Memory B cell (primary cell): ENCODE data around the gene GPR35.
"Not testable (repeated sequence)": the region's sequence is repeated elsewhere in the genome, so short reads cannot be mapped to it uniquely, and the experiment has no call there.

ENCODE experiments used
- ATAC-seq: fragments of 150-1000 bp; cut with Tn5 transposase; 2 replicates; pipeline ENCODE4 v1.10.0; 2021; ENCODE audit warnings: low read depth, mild to moderate bottlenecking, moderate library complexity
- DNase-seq, 2 donors: peaks; one replicate each; pipeline ENCODE4 v3.0.0; 2022; ENCODE audit warnings: low spot score in 2 of 2
- H3K27ac Mint-ChIP-seq: one replicate; pipeline ENCODE4 v1.8.0; 2022; ENCODE audit warnings: mild to moderate bottlenecking, moderate library complexity, mixed read lengths
- H3K27me3 Mint-ChIP-seq: one replicate; pipeline ENCODE4 v1.8.0; 2022; ENCODE audit warnings: mixed read lengths
- H3K36me3 Mint-ChIP-seq: one replicate; pipeline ENCODE4 v1.8.0; 2022; ENCODE audit warnings: mild to moderate bottlenecking, mixed read lengths
- H3K4me1 Mint-ChIP-seq: one replicate; pipeline ENCODE4 v1.8.0; 2022; ENCODE audit warnings: mixed read lengths
- H3K4me3 Mint-ChIP-seq: one replicate; pipeline ENCODE4 v1.8.0; 2022; ENCODE audit warnings: mild to moderate bottlenecking, moderate library complexity, mixed read lengths
- H3K9me3 Mint-ChIP-seq: one replicate; pipeline ENCODE4 v1.8.0; 2022; ENCODE audit warnings: mixed read lengths

Gene GPR35

DNA sequence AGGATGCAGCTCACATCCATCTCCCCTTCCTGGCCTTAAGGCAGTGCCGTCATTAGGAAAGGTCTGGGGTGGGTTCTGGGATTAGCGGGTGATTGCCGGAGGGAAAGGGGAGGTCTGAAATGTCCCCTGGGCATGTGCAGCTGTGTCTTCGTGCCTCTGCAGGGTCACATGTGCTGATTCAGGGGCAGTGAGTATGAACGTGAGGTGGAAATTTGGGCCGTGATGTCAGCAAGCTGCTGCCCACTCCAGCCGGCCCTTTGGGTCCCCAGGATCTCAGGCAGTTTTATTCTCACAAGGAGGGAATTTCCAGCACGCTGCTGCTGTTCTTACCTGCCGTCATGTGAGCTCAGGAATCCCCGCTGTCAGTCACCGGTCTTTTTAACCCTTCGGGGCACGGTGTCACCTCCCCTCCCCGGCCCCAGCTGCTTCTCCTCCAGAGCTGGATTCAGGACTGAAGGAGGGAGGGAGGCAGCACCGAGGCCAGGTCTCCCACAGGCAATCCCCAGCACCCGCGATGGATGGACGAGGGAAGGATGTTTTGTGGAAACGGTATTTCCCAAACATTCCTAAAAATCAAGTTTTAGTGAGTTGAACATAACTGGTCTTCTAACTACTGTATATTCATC is 23.5 kb downstream of the GPR35 start:
- Mint-ChIP-seq H3K4me3 (no peak overlapping the region), H3K9me3 (no peaks in the 10 kb centered on the region), H3K36me3 (no peaks in the 10 kb centered on the region), H3K4me1 (peaks cover 2% of the 10 kb centered on the region), H3K27ac (no peak overlapping the region), H3K27me3 (peaks cover 20% of the 10 kb centered on the region)
- ATAC-seq (no peak), DNase-seq (peak in 1 of 2 donors; percentile 9)

DNA sequence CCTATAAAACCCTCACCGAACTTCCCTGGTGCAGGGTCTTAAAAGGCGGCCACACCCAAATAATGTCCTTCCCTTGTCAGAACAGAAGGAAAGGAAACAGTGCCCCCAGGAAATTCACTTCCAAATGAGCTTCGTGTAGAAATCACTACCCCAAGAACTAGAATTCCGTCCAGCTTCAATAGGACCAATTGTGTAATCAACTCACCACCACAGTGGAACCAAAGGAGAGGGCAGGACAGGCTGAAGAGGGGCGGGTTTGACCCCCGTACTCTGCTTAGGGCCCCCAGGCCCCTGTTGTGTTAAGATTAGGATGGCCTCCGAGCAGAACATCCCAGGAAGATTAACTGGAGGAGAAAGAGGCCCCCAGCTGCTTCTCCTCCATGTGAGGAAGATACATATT is 24.1 kb downstream of the GPR35 start:
- H3K4me1 Mint-ChIP-seq = peaks cover 2% of the 10 kb centered on the region
- peaks cover 22% of the 10 kb centered on the region for H3K27me3 Mint-ChIP-seq
- H3K27ac Mint-ChIP-seq = no peak overlapping the region
- H3K4me3 Mint-ChIP-seq = no peak overlapping the region
- DNase-seq = no peak
- no peak for ATAC-seq
- H3K9me3 Mint-ChIP-seq = no peaks in the 10 kb centered on the region
- no peaks in the 10 kb centered on the region for H3K36me3 Mint-ChIP-seq

DNA sequence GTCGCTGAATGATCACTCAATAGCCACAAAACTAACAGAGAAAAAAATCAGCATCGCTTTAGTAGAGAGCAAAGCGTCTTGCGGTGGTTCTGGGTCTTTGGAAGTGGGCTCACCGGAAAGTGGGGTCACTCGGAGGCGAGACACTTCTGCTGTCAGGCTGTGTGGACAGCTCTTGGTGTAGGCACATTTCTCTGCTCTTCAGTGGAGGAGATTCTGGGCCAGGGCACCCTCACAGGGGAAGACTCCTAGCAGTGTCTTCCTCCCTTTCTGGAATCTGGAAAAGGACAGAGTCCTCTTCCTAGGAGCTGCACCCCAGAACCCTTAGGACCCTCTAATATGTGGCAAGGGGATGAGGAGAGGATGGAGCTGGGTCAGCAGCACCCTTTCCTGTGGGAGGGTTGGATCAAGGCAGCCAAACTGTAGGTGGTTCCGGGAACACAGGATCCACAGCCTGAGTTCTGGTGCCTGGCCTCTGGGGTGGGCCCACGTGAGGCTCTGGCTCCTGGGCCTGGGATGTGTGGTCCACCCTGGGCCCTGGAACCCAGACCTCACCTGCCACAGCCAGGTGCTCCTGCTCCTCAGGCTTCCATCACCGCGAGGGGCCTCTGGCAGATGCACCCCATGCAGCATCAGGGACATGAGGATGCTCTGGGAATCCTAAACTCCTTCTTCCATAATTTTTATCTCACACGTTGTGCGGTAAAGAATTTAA is 25.1 kb downstream of the GPR35 start:
- Mint-ChIP-seq H3K9me3 (no peaks in the 10 kb centered on the region), H3K36me3 (no peaks in the 10 kb centered on the region), H3K4me1 (peaks cover 2% of the 10 kb centered on the region), H3K27me3 (peaks cover 28% of the 10 kb centered on the region), H3K27ac (no peak overlapping the region), H3K4me3 (no peak overlapping the region)
- DNase-seq (peak in 1 of 2 donors; percentile 6), ATAC-seq (no peak)

DNA sequence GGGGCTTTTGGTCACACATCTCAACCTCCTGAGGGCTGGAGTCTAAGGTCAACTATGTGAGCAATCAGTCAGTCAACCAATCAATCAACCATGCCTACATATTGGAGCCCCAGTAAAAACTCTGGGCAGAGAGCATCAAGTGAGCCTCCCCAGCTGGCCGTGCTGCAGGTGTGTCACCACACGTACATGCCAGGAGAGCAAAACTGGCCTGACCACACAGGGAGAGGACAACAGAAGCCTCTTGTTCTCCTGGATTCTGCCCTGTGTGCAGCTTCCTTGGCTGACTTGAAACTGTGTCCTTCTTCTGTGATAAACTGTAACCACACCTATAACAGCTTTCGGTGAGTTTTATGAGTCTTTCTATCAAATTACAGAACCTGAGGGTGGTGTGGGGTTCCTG is 25.9 kb downstream of the GPR35 start:
- H3K36me3 Mint-ChIP-seq = no peaks in the 10 kb centered on the region
- no peak overlapping the region for H3K4me3 Mint-ChIP-seq
- ATAC-seq (no peak), DNase-seq (no peak)
- H3K27me3 Mint-ChIP-seq = peaks cover 28% of the 10 kb centered on the region
- peaks cover 2% of the 10 kb centered on the region for H3K4me1 Mint-ChIP-seq
- no peak overlapping the region for H3K27ac Mint-ChIP-seq
- no peaks in the 10 kb centered on the region for H3K9me3 Mint-ChIP-seq

DNA sequence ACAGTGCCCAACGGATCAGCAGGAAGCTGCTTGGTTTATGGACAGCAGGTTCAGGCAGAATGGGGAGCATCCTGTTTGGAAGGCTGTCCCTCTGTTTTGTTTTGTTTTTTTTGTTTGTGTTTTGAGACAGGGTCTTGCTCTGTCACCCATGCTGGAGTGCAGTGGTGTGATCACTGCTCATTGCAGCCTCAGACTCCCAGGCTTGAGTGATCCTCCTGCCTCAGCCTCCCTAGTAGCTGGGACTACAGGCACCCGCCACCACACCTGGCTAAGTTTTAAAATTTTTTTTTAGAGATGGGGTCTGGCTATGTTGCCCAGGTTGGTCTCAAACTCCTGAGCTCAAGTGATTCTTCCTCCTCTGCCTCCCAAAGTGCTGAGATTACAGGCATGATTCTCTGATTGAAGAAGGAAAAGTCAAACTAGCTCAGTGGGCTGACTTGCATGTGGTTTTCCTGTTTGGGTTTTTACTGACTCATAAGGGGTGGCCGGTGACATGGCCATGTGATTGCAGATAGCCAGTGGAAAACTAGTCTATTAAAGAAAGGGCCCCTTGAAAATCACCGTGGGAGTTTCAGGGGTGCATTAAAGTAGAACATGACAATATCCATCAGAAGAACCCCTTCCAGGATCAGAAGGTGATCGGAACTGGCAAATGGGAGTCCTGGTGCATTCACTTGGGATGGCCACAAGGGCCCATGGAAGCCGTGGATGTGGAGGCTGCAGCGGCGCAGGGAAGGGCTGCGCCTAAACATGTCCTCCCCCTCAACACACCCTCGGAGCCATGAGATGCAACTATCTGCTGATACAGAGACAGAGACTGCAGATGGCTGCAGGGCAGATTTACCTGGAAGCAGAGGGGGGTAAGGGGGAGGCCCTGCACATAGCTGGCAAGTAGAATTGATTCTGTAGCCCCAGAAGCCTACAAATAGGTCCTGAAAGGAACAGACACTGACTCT is 30.9 kb downstream of the GPR35 start:
- no peaks in the 10 kb centered on the region for H3K9me3 Mint-ChIP-seq
- ATAC-seq (peak; percentile 31), DNase-seq (no peak)
- no peak overlapping the region for H3K27ac Mint-ChIP-seq
- no peaks in the 10 kb centered on the region for H3K4me1 Mint-ChIP-seq
- H3K27me3 Mint-ChIP-seq = peaks cover 22% of the 10 kb centered on the region
- peak overlapping the region; percentile 21 for H3K4me3 Mint-ChIP-seq
- H3K36me3 Mint-ChIP-seq = no peaks in the 10 kb centered on the region

DNA sequence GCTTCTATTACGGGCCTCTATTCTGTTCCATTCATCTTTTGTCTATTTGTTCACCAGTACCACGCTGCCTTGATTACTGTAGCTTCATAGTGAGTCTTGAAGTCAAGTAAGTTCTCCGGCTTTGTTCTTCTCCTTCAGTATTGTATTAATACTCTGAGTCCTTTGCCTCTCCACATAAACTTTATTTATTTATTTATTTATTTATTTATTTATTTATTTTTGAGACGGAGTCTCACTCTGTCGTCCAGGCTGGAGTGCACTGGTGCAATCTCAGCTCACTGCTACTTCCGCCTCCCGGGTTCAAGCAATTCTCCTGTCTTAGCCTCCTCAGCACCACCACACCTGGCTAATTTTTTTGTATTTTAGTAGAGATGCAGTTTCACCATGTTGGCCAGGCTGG is 34.6 kb downstream of the GPR35 start:
- peaks cover 16% of the 10 kb centered on the region for H3K27me3 Mint-ChIP-seq
- H3K4me3 Mint-ChIP-seq, H3K4me1 Mint-ChIP-seq, H3K36me3 Mint-ChIP-seq, H3K27ac Mint-ChIP-seq, DNase-seq, ATAC-seq, H3K9me3 Mint-ChIP-seq: not testable (repeated sequence)

DNA sequence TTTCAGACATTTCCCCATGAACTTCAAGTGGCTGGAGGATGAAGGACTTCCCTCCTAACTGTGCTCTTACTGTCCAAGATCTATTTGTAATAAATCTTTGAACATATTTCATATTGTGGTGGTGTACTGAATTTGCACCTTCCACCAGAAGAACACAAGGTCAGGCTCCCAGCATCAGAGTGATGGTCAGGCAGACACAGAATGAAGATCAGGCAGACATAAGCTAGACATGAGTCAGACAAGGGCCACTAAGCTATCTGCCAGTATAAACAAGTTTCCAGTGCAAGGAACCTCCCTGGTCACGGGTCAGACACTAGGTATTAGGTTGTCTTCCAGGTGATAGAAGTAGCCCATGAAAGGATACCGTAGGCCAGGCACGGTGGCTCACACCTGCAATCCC is 37.4 kb downstream of the GPR35 start:
- Mint-ChIP-seq H3K4me3 (no peak overlapping the region), H3K4me1 (no peaks in the 10 kb centered on the region), H3K27me3 (peaks cover 24% of the 10 kb centered on the region), H3K27ac (no peak overlapping the region), H3K36me3 (peaks cover 6% of the 10 kb centered on the region), H3K9me3 (peaks cover 12% of the 10 kb centered on the region)
- DNase-seq = no peak
- ATAC-seq = no peak

DNA sequence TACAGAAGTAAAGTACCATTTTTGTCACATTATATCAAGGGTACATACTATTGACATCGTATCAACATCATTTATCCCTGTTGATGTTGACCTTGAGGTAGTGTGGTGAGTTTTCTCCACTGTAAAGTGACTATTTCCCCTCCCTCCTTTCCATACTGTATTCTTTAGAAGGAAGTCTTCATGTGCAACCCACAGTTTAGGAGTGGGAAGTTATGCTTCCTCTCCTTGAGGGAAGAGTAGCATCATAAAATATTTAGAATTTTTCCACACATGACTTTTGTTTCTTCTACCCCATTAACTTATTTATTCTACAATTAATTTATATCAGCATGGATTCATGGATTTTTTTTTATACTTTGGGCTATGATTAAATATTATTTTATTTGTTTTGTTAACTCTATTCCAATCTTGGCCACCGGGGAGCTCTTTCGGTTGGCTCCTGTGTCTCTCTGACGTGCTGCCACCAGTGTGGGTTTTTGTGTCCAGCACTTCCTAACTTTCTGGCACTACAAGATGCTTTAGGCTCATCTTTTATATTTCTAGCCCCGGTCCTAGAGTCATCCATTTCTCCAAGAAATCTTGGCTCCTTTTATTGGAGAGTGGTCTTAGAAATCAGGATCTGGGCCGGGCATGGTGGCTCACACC is 38.4 kb downstream of the GPR35 start:
- Mint-ChIP-seq H3K4me3 (no peak overlapping the region), H3K27me3 (peaks cover 24% of the 10 kb centered on the region), H3K27ac (no peak overlapping the region), H3K4me1 (no peaks in the 10 kb centered on the region), H3K36me3 (peaks cover 6% of the 10 kb centered on the region), H3K9me3 (peaks cover 12% of the 10 kb centered on the region)
- ATAC-seq = no peak
- DNase-seq = no peak

DNA sequence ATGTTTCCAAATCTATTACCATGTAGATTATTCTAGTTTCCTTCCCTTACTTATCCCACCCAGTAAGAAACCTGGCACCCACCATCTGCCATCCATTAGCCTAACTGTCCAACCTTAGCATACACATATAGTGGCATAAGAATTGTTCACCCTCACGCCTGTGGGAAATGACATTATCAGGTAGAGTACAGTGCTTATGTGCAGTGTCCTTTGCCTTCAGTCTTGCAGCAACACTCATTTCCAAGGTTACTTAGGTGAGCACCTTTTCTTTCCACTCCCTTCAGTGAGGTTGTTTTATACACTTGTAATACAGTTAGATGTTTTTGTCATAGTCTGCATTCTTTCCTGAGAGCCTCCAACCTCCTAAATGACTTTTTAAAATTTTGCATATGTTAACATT is 39.3 kb downstream of the GPR35 start:
- DNase-seq = no peak
- peaks cover 22% of the 10 kb centered on the region for H3K27me3 Mint-ChIP-seq
- H3K4me1 Mint-ChIP-seq = no peaks in the 10 kb centered on the region
- ATAC-seq = no peak
- peaks cover 12% of the 10 kb centered on the region for H3K9me3 Mint-ChIP-seq
- H3K36me3 Mint-ChIP-seq = peaks cover 6% of the 10 kb centered on the region
- H3K4me3 Mint-ChIP-seq = no peak overlapping the region
- no peak overlapping the region for H3K27ac Mint-ChIP-seq

DNA sequence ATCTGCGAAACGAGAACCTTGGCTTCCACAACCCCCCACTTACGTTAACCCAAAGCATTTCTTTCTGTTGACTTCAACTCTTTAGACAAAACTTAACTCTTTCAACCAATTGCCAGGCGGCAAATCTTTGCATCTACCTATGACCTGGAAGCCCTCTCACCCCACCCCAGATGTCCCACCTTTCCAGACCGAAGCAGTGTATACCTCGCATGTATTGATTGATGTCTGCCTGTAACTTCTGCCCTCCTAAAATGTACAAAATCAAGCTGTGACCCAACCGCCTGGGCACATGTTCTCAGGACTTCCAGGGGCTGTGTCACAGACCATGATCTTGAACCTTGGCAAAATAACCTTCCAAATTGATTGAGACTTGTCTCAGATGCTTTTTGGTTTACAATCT is 45.1 kb downstream of the GPR35 start:
- H3K4me3 Mint-ChIP-seq = no peak overlapping the region
- H3K9me3 Mint-ChIP-seq = peaks cover 5% of the 10 kb centered on the region
- no peak for ATAC-seq
- H3K27ac Mint-ChIP-seq = no peak overlapping the region
- no peaks in the 10 kb centered on the region for H3K4me1 Mint-ChIP-seq
- DNase-seq = no peak
- peaks cover 2% of the 10 kb centered on the region for H3K36me3 Mint-ChIP-seq
- H3K27me3 Mint-ChIP-seq = peaks cover 14% of the 10 kb centered on the region

DNA sequence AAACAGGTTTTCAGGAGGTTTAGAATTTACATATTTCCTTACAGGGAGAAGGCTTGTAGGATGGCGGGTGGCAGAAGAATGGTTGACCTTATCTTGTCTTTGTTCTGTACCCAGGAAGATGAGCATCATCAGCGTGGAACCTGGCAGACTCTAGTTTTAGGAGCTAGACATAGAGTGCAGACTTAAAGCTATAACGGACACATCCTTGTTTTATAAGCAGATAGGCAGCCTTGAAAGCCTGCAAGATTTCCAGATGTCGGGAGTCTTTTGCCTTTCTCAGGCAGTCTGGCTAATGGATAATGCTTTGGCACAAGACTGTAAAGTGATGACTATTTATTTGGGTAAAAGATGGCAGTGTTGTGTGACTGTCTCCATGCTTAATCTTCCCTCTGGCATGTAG is 45.7 kb downstream of the GPR35 start:
- Mint-ChIP-seq H3K36me3 (peaks cover 2% of the 10 kb centered on the region), H3K27ac (no peak overlapping the region), H3K4me3 (no peak overlapping the region), H3K27me3 (peaks cover 14% of the 10 kb centered on the region), H3K9me3 (peaks cover 4% of the 10 kb centered on the region), H3K4me1 (no peaks in the 10 kb centered on the region)
- DNase-seq (no peak), ATAC-seq (no peak)

DNA sequence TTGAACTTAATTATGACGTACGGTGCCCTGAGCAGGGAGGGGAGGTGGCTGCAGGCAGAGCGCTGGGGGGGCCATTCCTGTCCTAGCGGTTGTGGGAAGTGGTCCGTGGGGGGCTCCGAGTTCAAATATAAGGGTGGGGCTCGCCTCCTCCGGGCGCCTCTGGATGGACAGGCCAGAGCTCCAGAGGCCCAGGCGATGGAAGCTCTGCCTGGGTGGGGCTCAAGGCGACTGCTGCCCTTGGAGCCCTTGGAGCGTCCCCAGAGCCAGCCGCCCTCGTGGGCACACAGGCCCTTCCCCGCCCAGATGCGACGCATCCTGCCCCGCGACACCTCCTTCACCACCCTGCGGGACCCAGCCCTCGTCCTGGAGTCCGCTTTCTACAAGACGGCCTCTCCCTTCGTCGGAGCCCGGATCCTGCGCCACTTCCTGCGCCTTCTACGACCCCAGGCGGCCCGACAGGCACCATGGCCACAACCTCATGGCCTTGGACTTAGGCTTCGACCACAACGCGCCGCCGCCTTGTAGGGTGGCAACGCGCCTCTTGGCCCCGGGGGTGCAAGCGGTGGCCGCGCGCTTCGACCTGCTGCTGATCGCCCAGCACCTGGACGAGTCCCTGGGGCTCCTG is 46.9 kb downstream of the GPR35 start:
- DNase-seq = no peak
- no peaks in the 10 kb centered on the region for H3K4me1 Mint-ChIP-seq
- no peak overlapping the region for H3K27ac Mint-ChIP-seq

DNA sequence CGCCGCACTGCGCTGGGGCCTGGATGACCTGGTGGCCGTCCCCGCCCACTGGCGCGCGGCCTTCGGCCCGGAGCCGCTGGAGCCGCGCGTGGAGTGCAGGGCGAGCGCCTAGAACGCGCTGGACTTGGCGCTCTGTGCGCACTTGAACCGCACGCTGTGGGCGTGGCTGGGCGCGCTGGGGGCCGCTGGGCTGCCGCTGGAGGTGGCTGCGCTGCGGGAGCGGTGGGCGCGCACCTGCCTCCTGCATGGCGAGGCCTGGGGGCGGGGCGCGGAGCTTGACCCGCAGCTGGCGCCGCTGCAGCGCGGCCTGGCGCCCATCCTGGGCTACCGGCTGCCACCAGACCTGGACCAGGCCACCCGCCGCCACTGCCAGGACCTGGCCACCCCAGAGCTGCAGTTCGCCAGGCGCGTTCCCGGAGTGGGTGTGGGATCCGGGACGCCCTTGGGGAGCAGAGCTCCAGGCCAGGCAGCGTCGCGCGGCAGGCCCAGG is 47.5 kb downstream of the GPR35 start:
- no peaks in the 10 kb centered on the region for H3K9me3 Mint-ChIP-seq
- H3K4me3 Mint-ChIP-seq = no peak overlapping the region
- no peak overlapping the region for H3K27ac Mint-ChIP-seq
- no peak for DNase-seq
- ATAC-seq = no peak
- H3K4me1 Mint-ChIP-seq = no peaks in the 10 kb centered on the region
- H3K36me3 Mint-ChIP-seq = no peaks in the 10 kb centered on the region
- peaks cover 8% of the 10 kb centered on the region for H3K27me3 Mint-ChIP-seq

More for the DNA sequence above, 46.9 kb downstream of the GPR35 start:
- no peak overlapping the region for H3K4me3 Mint-ChIP-seq
- ATAC-seq = no peak
- H3K36me3 Mint-ChIP-seq = no peaks in the 10 kb centered on the region
- H3K9me3 Mint-ChIP-seq = no peaks in the 10 kb centered on the region
- peaks cover 10% of the 10 kb centered on the region for H3K27me3 Mint-ChIP-seq
